Esophagus mucosa (tissue), 1 donor: ENCODE results near the gene ALOXE3. TPM values are rescaled to one million over a fixed set of nuclear protein-coding genes. Genes with fewer than 3 reads are reported as not detected.

ENCODE experiments used
- ATAC-seq: fragments of 200-7000 bp; cut with Tn5 transposase; one replicate; pipeline ENCODE4 v1.9.1; 2020
- total RNA-seq: library from RNA; stranded (reverse); gene quantifications from one replicate; pipeline ENCODE4 v1.2.4, GENCODE V29; 2023
- donor health status: DM: yes; HTN: yes; CAD: no.

ALOXE3 gene
- total RNA-seq, result 4.0 TPM

DNA sequence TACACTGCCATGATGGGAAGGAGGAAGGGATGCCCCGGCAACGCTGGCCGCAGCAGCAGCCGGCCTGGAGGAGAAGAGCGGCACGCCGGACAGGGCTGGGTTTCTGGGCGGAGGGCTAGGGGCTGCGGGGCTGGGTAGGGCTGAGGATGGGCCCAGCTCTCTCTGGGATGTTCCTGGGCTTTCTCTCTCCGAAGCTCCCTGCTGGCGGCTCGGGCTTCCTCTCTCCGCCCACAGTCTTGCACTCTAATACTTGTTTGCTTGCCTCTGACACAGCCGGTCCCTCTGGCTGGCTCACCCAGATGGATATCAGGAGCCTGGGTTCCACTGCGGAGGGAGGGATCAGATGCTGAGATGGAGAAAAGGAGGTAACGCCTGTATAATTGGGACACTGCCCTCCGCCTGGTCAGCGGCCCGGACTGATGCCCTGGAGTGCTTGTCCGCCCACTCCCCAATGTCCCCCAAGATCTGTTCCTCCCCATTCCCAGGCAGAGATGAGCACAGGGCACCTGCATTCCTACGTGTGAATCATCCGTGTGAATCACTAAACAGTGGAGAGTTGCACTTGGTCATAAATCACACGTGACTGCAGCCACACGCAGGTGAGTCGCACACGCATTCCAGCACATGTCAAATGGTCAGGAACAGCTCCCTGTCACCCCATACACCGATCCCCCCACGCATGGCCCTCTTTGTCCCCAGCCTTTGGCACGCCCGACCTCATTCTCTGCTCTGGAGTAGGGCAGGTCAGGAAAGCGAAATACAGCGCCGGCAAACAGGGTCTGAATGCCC lies at the start of gene ALOXE3:
Gene ALOXE3 (minus strand): TSS at position 535 of the 789 bp plus-strand sequence. CDS start 524 bp downstream, at position 11.
- ATAC-seq, result peak; percentile 67

DNA sequence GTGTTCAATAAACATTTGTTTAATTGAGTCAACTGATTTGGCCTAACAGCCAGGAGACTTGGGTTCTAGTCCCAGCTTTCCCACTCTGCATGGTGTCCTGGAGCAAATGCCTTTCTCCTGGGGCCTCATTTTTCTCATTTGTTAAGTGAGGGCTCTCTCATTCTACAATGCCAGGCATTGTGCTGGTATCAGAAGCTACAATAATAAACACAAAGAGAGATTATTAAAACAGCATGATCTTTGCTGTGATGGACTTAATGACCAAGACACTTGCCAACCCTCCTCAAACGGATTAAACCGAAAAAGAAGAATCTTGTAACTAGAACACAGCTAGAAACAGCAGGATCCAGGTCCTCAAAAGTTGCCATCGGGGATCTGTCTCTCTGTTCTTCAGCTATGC lies 49.2 kb upstream of the ALOXE3 start:
- ATAC-seq, result no peak

DNA sequence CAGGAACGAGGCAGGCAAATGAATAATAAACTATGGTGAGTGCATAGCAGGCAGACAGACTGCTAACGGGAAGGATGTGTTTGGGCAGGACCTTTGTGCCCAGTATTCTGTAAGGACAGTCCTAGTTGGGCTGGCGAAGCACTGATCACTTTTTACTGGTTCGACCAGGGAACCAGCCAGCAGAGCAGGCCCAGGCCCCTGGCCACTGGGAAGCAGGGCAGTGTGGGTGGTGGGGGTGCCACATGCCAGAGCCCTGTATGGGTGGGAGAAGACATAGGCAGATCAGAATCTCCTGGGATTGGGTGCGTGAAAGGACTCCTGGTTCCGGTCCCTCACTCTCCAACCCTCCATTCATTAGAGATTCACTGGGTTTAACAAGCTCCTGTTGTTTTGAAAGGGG lies 48.4 kb upstream of the ALOXE3 start:
- no peak for ATAC-seq

DNA sequence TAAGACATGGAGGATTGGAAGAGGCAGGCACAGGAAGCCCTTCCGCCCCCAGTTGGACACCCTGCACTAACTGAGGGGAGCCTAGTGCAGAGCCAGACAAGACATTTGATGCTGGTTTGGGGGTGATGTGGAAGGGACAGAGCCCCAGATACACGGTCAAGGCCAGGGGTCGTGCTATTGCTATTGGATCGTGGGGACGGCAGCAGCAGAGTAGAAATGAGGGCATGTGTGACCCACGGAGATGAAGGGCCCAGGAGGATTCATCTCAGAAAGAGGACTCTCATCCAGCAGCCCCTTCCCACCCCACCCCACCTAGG lies 46.5 kb upstream of the ALOXE3 start:
- ATAC-seq, result no peak

DNA sequence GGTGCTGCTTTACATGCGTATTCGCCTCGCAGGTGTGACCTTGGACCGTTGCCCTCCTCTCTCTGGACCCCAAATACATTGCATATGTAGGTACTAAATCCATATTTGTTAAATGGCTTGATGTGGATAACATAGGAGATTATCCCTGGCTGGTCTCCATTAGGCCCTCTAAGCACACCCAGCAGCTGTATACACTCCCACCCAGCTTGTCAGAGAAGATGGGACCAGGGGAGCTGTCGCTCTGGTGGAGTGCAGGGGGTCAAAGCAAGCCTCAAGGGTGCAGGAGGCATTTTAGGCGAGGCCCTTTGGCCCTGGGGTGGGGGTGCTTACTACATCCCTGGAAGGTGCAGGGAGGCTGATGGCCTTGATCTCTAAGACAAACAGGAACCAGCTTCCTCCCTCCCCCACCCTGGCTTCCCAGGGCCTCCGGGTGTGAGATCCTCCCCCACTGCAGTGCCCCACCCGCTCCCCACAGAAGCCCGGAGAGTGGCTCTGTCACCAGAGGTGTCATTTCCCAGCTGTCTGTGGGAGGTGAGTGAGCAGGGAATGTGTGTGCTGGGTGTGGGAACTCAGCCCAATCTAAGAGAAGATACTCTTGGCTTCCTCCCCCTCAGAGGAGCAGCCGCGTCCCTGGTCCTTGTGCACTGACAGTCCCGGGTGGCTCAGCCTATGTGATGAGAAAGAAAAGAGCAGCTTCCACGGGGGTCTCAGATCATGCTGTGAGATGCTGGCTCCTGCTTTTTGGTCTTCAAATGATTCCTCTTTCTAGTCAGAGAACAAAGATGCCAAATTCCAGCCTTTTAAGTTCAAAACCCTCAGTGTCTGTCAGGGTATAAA lies 45.9 kb upstream of the ALOXE3 start:
- ATAC-seq, result peak; percentile 66

DNA sequence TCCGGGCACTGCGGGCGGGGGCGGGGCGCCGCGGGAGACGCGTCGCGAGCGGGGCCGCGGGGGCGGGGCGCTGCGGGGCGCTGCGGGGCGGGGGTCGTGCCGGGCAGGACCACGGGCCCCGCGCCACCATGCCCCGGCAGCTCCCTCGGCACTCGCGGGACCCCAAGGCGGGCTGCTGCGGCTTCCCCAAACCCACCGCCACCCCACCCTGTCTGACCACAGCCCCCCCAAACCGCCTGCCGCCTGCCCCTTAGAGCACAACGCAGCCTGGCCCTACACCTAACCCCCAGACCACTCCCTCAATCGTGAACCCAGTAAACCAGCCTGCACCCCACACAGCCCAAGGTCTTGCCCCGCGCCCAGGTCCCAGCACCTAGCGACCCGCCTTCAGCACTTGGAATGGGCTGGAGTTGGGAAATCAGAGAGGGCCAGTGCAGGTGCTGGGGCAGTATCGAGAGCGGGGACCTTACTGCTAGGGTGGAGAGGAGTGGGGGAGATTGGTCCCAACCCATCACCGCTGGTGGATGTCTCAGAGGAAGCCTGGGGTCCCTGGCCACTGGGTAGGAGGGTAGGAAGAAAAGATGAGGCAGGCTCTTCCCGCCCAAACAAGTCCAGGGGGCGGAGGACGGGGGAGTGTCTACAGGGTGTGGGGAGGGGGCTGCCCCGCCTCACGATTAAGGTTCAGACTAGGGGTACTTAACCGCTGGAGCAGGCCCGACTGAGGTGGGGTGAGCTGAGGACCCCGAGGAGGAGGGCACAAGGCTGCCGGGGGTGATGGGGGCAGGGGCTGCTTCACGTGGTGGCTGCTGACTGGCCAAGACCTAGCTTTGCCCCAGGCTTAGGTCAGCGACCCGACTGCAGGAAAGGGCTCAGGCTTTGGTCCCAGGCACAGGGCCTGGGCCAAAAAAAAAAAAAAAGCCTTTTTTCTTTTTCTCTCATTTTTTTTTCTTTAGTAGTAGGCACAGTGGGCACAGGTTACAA lies 45.0 kb upstream of the ALOXE3 start:
- peak; percentile 13 for ATAC-seq

DNA sequence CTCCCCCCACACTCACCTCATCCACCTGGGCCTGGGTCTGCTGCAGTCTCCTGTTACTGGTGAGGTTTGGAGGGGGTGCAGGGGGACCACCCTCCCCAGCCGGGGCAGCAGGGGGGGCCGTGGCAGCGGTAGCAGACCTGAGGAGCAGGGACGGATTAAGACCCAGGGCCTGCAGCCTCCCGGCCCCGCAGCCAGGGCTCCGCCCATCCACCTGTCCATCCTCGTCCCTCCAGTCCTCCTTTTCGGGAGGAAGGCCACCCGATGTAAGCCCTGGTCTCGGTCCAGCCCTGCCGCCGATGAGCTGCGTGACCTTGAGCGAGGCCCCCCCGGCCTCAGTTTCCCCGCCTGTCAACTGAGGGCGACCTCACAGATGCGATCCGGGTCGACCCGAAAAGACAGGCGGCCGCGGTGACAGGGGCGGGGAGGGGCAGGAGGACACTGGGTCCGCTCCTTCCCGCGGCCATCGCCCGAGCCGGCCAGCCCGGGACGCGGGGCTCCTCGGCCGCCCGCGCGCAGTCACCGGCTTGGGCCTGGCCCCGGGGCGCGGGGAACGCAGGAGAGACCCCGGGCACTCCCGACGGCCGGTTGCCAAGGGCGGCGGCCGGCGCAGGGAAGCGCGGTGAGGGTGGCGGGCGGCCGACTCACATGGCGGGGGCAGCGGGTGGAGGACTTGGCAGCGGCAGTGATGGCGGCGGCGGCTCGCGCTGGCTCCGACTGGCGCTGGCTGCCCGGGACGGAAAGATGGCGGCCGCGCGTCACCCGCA lies 44.1 kb upstream of the ALOXE3 start, which contains the start of gene VAMP2:
Gene VAMP2 (minus strand): TSS at position 716 of the 764 bp plus-strand sequence. CDS start 69 bp downstream, at position 647.
- peak; percentile 50 for ATAC-seq

DNA sequence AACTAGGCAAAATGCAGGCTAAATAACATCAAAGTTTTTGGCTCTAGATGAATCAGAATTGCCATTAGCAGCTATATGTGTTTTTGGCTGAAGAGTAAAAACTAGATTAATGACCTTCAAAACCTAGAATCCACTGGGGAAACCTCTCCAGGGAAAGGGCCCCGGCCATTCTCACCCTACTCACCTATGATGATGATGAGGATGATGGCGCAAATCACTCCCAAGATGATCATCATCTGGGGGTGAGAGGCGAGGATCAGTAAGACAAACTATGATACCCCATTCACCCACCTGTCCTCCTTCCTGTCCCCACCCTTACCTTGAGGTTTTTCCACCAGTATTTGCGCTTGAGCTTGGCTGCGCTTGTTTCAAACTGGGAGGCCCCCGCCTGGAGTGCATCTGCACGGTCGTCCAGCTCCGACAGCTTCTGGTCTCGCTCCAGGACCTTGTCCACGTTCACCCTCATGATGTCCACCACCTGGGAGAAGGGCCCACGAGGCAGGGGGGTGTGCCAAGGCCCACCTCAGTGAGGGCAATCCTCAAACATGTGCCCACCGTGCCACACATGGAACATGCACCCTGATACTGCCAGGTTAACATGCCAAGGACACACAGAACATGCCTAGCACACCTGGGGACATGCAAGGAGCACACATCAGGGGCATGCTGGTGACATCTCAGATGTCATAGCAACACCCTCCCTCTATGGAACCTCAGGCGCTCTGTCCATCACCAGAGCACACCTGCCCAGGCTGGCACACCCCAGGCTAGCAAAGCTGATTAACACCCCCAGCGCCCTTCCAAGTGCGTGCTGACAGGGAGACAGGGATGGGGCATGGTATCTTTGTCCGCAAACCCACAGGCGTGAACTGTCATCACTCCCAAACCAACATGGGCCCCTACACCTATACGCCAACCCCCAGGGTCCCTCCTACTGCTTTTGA lies 43.2 kb upstream of the ALOXE3 start:
- ATAC-seq, result peak; percentile 1

DNA sequence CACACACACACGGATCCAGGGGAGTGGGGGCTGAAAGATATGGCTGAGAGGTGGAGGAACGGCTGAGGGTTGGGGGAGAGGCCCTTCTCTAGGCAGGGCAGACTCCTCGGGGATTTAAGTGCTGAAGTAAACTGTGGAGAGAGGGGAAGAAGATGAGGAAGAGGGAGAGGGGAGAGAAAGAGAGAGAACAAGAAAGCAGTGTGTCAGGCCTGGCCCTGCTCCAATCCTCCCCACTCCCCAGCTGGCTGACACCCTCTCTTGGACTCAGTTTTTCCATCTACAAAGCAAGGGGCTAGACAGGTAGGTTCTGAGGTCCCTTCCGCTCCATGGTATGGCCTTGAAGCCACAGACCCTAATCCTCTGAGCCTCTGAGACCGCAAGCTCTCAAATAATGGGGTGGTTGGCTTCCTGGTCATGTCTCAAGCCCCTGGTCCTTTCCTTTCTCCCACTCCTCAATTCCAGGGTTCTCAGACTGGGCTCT lies 42.5 kb upstream of the ALOXE3 start:
- ATAC-seq, result no peak

DNA sequence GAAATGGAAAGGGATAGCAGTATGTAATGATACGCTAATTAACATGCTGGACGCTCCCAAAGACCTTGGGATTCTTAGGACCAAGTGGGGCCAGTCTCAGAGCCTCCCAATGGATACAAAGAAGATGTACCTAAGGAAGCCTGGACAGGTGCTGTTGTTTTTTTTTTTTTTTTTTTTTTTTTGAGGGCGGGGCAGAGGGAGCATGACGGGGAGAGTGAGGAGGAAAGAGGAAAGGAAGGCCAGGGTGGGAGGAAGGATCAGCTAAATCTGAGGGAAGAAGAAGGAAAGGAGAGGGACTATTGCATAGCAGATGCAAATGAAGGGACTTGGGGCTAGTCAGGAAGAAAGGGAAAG lies 41.9 kb upstream of the ALOXE3 start:
- ATAC-seq, result no peak

DNA sequence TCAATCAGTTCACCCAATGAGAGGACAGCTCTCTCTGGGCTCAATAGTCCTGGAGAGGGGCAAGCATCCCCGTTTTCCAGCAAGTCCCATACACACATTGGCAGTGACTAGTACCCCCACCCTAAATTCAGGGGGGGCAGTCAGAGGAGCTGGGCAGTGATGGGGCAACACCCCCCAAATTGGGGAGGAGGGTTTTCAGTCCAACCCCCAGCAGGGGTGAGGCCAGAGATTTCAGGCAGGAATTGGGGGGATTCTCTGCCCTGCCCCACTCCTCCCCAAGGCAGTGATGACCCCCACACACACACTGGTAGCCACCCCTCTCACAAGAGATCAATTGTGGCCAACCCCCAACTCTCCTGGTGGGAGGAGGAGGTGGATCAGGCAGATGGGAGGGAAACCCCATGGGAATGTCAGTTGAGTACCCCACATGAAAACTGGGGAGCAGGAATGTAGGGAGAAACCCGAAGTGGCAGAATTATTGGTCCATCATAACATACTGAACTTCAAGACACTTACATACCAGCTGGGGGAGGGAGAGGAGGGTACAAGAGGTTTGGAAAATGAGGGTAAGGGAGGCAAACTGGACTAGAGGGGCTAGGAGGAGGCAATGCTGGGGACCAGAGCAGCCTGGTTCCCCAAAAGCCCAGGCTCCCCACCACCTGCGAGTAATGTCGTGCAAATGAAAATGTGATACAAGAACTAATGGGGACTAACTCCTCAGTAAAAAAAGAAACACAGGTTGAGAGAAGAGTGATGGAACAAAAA lies 41.3 kb upstream of the ALOXE3 start:
- ATAC-seq, result no peak

DNA sequence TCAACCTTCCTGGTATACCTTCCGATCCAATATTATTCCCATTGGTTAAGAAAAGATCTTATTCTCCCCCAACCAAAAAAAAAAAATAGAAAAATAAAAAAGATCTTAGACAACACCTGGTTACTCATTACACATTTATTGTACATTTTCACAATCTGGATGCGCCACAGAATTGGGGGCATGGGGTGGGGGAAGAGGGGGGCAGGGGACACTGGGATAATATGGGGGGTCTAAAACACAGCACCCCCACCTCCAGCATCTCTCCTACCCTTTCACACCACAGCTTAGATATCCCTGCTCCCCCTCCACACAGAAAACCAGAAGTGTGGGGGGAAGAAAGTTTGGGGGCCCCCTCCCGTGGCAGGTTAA lies 40.7 kb upstream of the ALOXE3 start:
- ATAC-seq, result no peak

DNA sequence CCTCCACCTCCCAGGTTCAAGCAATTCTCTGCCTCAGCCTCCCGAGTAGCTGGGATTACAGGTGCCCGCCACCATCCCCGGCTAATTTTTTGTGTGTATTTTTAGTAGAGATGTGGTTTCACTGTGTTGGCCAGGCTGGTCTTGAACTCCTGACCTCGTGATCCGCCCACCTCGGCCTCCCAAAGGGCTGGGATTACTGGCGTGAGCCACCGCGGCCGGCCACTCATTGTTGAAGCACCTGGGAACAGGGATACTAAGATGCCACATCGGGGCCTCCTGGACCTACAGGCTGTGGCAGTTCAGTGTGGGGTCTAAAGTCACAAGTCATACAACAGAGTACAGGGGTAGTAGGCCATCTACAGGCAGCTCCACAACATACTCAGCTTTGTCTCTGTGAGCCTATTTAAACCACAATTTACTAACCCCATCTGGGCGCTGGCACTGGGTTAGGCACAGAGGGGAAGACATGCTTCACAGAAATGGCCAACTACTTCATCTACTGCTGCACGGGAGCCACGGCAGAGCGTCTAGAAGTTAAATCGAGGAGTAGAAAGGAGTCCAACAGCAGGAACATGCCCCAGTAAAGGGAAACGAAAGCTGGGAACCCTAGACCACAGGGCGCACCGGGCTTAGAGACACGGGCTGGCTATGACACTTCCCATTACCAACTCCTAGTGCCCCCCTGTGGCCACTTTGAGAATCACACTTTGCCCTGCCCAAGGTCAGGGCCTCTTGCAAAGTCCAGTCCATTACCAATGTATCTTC lies 40.1 kb upstream of the ALOXE3 start:
- peak; percentile 5 for ATAC-seq

DNA sequence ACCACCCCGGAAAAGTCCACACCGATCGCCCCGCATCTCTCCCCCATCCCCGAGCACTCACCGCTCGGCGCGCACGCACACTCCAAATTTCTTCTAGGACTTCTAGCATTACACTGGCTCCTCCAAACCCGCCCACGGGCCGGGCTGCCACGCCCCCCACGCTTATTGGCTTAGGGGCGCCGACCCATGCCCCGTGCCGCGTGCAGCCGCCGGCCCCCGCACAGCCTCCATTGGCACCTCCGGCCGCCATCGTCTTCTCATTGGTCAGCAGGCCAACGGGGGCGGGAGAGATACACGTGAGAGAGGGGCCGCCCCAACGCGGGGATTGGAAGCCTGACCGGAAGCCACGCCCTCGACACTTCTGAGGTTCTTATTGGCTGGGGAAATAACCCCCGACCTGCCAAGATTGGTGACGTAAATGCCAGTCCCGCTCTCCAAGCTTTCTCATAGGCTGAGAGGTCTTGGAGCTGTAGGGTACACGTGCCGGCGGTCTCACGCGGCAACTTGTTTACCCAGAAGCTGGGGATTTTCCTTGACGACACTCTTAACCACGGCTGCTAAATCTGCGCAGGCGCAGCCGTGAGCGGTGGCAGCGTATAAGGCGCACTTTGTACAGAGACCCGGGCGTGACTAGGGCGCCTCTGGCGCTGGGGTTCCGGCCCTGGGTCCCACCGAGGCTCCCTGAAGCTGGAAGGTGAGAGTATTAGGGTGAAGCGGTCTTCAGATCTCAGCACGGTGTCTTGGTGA lies 38.1 kb upstream of the ALOXE3 start:
- ATAC-seq, result peak; percentile 76

DNA sequence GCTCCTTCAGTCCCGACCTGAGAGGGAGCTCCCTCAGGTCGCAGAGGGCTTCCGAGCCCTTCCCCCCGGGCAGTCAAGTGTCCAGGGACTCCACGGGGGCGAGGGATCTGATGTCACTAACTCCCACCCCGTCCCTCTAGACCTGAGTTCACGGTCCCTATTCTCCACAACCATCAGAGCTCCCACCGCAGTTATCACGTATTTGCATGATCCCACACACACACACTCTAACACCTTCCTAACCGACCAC lies 37.6 kb upstream of the ALOXE3 start:
- ATAC-seq, result no peak

DNA sequence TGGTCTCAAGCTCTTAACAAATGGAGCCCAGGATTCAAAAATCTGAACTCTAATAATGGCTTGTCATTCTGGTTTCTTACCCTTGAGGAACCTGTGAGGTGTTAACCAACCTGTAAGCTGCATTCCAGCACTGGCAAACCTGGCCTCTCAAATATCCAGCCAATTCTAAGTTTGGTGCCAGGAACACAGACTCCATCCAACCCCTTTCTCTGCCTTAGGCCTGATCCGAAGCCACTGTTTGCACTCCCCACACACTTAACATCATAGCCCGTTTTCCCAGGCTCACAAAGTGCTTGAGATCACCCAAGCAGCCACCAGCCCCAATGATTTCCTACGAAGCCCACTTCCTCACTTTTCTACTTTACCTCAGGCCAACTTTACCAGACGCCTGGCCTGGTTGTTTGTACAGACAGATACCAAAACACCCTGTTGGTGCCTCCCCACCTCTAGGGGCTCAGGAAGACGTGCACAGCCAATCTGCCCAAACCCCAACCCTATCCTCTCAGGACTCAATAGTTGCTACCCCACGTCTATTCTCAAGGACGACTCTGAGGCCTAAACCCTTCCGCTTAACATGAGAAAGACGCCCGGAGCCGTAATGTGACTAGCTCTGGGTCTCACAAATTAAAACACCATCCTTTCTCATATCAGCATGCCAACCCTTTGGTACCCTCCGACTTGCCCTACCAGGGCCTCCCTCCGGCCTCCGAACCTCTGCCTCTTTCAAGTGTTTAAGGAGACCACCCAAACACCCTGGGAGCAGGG lies 37.1 kb upstream of the ALOXE3 start:
- no peak for ATAC-seq

DNA sequence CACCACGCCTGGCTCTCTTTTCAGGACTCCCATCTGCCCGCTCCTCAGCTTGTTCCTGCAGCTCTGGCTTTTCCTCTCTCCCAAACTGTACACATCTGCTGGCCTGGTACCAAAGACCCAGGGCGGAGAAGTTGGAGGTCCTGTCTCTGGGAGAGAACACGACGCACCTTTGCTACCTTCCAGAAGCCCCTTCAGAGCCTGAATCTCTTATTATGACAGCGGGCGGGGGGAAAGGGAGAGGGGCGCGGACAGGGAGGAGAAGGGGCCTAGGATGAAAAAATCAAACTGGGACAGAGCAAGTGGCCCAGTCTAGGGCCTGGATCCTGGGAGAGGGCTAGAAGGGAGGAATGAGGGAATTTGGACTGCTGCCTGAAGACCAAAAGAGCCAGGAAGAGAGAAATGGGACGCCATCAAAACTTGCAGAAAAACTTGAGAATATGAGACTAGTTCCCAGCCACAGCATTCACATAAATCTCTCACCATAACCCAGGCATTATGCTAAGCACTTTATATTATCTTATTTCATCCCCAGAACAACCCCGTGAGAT lies 36.4 kb upstream of the ALOXE3 start:
- no peak for ATAC-seq
